Thoracic aorta (tissue), 2 donors: ENCODE data around the gene FITM2. TPM values are rescaled to one million over a fixed set of nuclear protein-coding genes. Genes with fewer than 3 reads are reported as not detected.
"Not testable (repeated sequence)": the region's sequence is repeated elsewhere in the genome, so short reads cannot be mapped to it uniquely, and the experiment has no call there.

Source experiments
- ATAC-seq: fragments of 150-250 bp; one replicate; pipeline ENCODE4 v1.8.0; 2017; ENCODE audit warnings: low read depth; ENCODE audit not compliant: insufficient number of reproducible peaks, low FRiP score
- DNase-seq: peaks from one replicate; pipeline ENCODE4 v3.0.0-alpha.2; 2020; ENCODE audit warnings: low spot score
- H3K27ac ChIP-seq, 2 donors: fragments of 200-600 bp; sonication (generic); 1 replicate in 1 of 2; 2 replicates in 1 of 2; pipeline ENCODE4 v1.5.1; 2016; ENCODE audit warnings: mild to moderate bottlenecking in 2 of 2, moderate library complexity in 2 of 2
- H3K27me3 ChIP-seq: fragments of 200-600 bp; sonication (generic); replicated peaks from 2 replicates; pipeline ENCODE4 v1.6.0; 2016; ENCODE audit warnings: mild to moderate bottlenecking; ENCODE audit not compliant: insufficient read depth
- H3K36me3 ChIP-seq: fragments of 200-600 bp; sonication (generic); one replicate; pipeline ENCODE4 v1.5.1; 2016
- H3K4me1 ChIP-seq, 2 donors: fragments of 200-600 bp; sonication (generic); 1 replicate in 1 of 2; 2 replicates in 1 of 2; pipeline versions ENCODE4 v1.5.1 to v1.6.0; 2016; ENCODE audit warnings: low read depth in 2 of 2, mild to moderate bottlenecking in 1 of 2; ENCODE audit not compliant: control insufficient read depth in 1 of 2
- H3K4me3 ChIP-seq: fragments of 200-600 bp; sonication (generic); 2 replicates; pipeline ENCODE4 v1.5.1; 2016; ENCODE audit warnings: mild to moderate bottlenecking
- H3K9me3 ChIP-seq: fragments of 200-600 bp; sonication (generic); 2 replicates; pipeline ENCODE4 v1.5.1; 2016
- CTCF ChIP-seq: fragments of 200-600 bp; sonication (generic); IDR thresholded peaks from one replicate; pipeline ENCODE4 v1.5.1; 2019; ENCODE audit warnings: antibody characterized with exemption
- total RNA-seq, 2 donors: library from RNA; depleted of rRNA; stranded (reverse); fragments of >200 nt; gene quantifications; one replicate each; pipeline versions ENCODE4 v1.1.0 to v1.2.3, GENCODE V29; 2016

FITM2 gene
- total RNA-seq, 2 donors from 2014 or later, result 7.5 to 8.7 TPM

GRCh38 chr20:44348168-44348659 is 37.2 kb upstream of the FITM2 start:
- no peak overlapping the region for H3K27ac ChIP-seq
- no peaks in the 10 kb centered on the region for H3K9me3 ChIP-seq
- ATAC-seq, result no peak
- H3K4me3 ChIP-seq, result no peak overlapping the region
- H3K27me3 ChIP-seq, result no peaks in the 10 kb centered on the region
- H3K36me3 ChIP-seq, result no peaks in the 10 kb centered on the region
- TF ChIP-seq CTCF, result no peak
- H3K4me1 ChIP-seq, result no peaks in the 10 kb centered on the region
- no peak for DNase-seq

GRCh38 chr20:44345941-44346340 is 34.9 kb upstream of the FITM2 start:
- not testable (repeated sequence) for H3K27me3 ChIP-seq, H3K27ac ChIP-seq, H3K9me3 ChIP-seq, ATAC-seq, DNase-seq, H3K36me3 ChIP-seq, H3K4me3 ChIP-seq, H3K4me1 ChIP-seq

GRCh38 chr20:44345147-44345546 is 34.1 kb upstream of the FITM2 start:
- Histone ChIP-seq H3K4me1 (no peaks in the 10 kb centered on the region), H3K27me3 (no peaks in the 10 kb centered on the region), H3K9me3 (no peaks in the 10 kb centered on the region), H3K27ac (no peak overlapping the region), H3K36me3 (no peaks in the 10 kb centered on the region), H3K4me3 (no peak overlapping the region)
- TF ChIP-seq CTCF, result no peak
- ATAC-seq (no peak), DNase-seq (no peak)

- Histone ChIP-seq H3K27ac (no peak overlapping the region), H3K27me3 (no peaks in the 10 kb centered on the region), H3K4me1 (no peaks in the 10 kb centered on the region), H3K36me3 (no peaks in the 10 kb centered on the region), H3K4me3 (no peak overlapping the region), H3K9me3 (no peaks in the 10 kb centered on the region)
- no peak for DNase-seq
- TF ChIP-seq CTCF, result no peak
- ATAC-seq, result no peak
Observed at GRCh38 chr20:44344723-44345122, 33.7 kb upstream of the FITM2 start.

- Histone ChIP-seq H3K9me3 (no peaks in the 10 kb centered on the region), H3K36me3 (no peaks in the 10 kb centered on the region)
Observed at GRCh38 chr20:44343162-44343675, 32.2 kb upstream of the FITM2 start.

More at GRCh38 chr20:44343162-44343675, 32.2 kb upstream of the FITM2 start:
- no peak overlapping the region for H3K4me3 ChIP-seq
- no peak overlapping the region for H3K27ac ChIP-seq
- DNase-seq (no peak), ATAC-seq (no peak)
- TF ChIP-seq CTCF, result no peak
- no peaks in the 10 kb centered on the region for H3K27me3 ChIP-seq
- no peaks in the 10 kb centered on the region for H3K4me1 ChIP-seq
